GM06990 (cell line): Measurements from ENCODE around the gene TNS3.
"Not testable (repeated sequence)": the region's sequence is repeated elsewhere in the genome, so short reads cannot be mapped to it uniquely, and the experiment has no call there.

Source experiments
- DNase-seq: peaks from one replicate; pipeline ENCODE4 v3.0.0-alpha.2; 2011; ENCODE audit not compliant: insufficient read length; ENCODE audit errors: extremely low read depth
- H3K27me3 ChIP-seq: replicated peaks from 2 replicates; pipeline ENCODE4 v1.6.0; 2011; ENCODE audit warnings: low read length; ENCODE audit not compliant: control insufficient read depth, insufficient read depth
- H3K36me3 ChIP-seq: 2 replicates; pipeline ENCODE4 v1.5.1; 2011; ENCODE audit warnings: low read length; ENCODE audit not compliant: control insufficient read depth, insufficient read depth
- H3K4me3 ChIP-seq: replicated peaks from 2 replicates; pipeline ENCODE4 v1.5.1; 2011; ENCODE audit warnings: low read depth, mild to moderate bottlenecking, control low read depth, low read length
- CTCF ChIP-seq: IDR thresholded peaks from 2 replicates; pipeline ENCODE4 v1.5.1; 2011; ENCODE audit warnings: low read length, control low read depth, mild to moderate bottlenecking, inconsistent platforms; ENCODE audit not compliant: insufficient read depth, poor library complexity, severe bottlenecking

The TNS3 gene

GRCh38 chr7:47471358-47471703 is 110.6 kb downstream of the TNS3 start:
- TF ChIP-seq CTCF = no peak
- Histone ChIP-seq H3K27me3 (no peaks in the 10 kb centered on the region), H3K4me3 (no peak overlapping the region), H3K36me3 (no peaks in the 10 kb centered on the region)
- no peak for DNase-seq

GRCh38 chr7:47470567-47471357 is 111.1 kb downstream of the TNS3 start:
- no peak for TF ChIP-seq CTCF
- Histone ChIP-seq H3K36me3 (no peaks in the 10 kb centered on the region), H3K27me3 (no peaks in the 10 kb centered on the region), H3K4me3 (no peak overlapping the region)
- DNase-seq = no peak

GRCh38 chr7:47469846-47470245 is 112.1 kb downstream of the TNS3 start:
- DNase-seq, H3K36me3 ChIP-seq, H3K27me3 ChIP-seq, H3K4me3 ChIP-seq: not testable (repeated sequence)

- no peaks in the 10 kb centered on the region for H3K27me3 ChIP-seq
- no peaks in the 10 kb centered on the region for H3K36me3 ChIP-seq
- DNase-seq = no peak
- no peak for TF ChIP-seq CTCF
- no peak overlapping the region for H3K4me3 ChIP-seq
Measured at GRCh38 chr7:47466832-47467231, 115.1 kb downstream of the TNS3 start.

- no peak for TF ChIP-seq CTCF
- DNase-seq = no peak
Measured at GRCh38 chr7:47465191-47465590, 116.7 kb downstream of the TNS3 start.

GRCh38 chr7:47464266-47464665 is 117.6 kb downstream of the TNS3 start:
- no peaks in the 10 kb centered on the region; the same call in 1 of the 2 replicates for H3K27me3 ChIP-seq
- H3K4me3 ChIP-seq = no peak overlapping the region
- no peak for DNase-seq
- no peak for TF ChIP-seq CTCF
- no peaks in the 10 kb centered on the region for H3K36me3 ChIP-seq

More at GRCh38 chr7:47465191-47465590, 116.7 kb downstream of the TNS3 start:
- Histone ChIP-seq H3K27me3 (no peaks in the 10 kb centered on the region; the same call in 1 of the 2 replicates), H3K36me3 (no peaks in the 10 kb centered on the region), H3K4me3 (no peak overlapping the region)
